K562 (cell line): ENCODE results near the gene ADCY5.

Experiments
- CBX5 ChIP-seq: IDR thresholded peaks from 2 replicates; pipeline ENCODE4 v1.6.1; 2014; ENCODE audit warnings: low read depth, borderline replicate concordance
- MCM5 ChIP-seq: fragments of 450-650 bp; IDR thresholded peaks from 2 replicates; pipeline ENCODE4 v1.6.1; 2016; ENCODE audit warnings: low read depth
- ZFP36 ChIP-seq: fragments of 150-350 bp; IDR thresholded peaks from 2 replicates; pipeline ENCODE4 v1.6.1; 2018; ENCODE audit warnings: low read length, low read depth; ENCODE audit not compliant: partially characterized antibody

GRCh38 chr3:123285066-123285465, 163.8 kb downstream of the ADCY5 start:
- TF ChIP-seq ZFP36 (no peak), CBX5 (no peak), MCM5 (no peak)
